ACHN (cell line): ENCODE data around the gene TUBB6.
A peak's percentile ranks its signal among the peaks of the same experiment; 100 is the strongest.

Source experiments
- DNase-seq: peaks from one replicate; pipeline ENCODE4 v3.0.0-alpha.2; 2015
- in situ Hi-C: cut with HindIII; loops from 2 replicates; pipeline ENCODE4 v1.10.0; 2017; ENCODE audit warnings: low sequenced_read_pairs, low pct_ligation_motif_present, low pct_unique_long_range_greater_than_20kb

The TUBB6 gene

DNA sequence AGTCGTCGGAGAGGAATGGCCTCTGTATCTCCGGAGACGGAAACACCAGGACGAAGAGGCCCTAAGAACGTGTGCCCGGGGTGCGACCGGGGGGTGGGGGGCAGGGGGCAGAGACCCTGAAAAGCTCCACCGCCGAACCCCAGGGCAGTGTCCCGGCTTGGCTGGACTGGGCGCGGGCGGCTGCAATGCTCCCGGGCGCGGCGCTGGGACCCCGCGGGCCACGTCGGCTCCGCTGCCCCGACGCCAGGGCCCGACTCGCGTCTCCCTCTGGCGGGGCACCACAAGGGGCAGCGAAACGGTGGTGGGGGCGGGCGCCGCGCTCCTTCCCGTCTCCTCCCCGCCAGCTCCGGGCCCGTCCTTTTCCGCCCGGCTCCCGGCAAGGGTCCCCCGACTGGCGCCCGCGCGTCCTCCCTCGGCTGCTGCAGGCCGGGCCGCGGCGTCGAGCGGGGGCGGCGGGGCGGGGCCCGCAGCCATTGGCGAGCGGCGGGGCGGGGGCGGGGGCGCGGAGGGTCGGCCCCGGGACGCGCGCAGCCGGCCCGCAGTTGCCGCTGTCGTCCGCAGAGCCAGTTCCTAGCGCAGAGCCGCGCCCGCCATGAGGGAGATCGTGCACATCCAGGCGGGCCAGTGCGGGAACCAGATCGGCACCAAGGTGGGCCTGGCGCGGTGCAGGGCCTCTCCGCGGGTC lies at the start of gene TUBB6:
Gene TUBB6 (plus strand): TSS at position 541 of the 685 bp plus-strand sequence. CDS start 52 bp downstream, at position 593.
- in situ Hi-C loops: no loop called here
- DNase-seq: peak; percentile 57

DNA sequence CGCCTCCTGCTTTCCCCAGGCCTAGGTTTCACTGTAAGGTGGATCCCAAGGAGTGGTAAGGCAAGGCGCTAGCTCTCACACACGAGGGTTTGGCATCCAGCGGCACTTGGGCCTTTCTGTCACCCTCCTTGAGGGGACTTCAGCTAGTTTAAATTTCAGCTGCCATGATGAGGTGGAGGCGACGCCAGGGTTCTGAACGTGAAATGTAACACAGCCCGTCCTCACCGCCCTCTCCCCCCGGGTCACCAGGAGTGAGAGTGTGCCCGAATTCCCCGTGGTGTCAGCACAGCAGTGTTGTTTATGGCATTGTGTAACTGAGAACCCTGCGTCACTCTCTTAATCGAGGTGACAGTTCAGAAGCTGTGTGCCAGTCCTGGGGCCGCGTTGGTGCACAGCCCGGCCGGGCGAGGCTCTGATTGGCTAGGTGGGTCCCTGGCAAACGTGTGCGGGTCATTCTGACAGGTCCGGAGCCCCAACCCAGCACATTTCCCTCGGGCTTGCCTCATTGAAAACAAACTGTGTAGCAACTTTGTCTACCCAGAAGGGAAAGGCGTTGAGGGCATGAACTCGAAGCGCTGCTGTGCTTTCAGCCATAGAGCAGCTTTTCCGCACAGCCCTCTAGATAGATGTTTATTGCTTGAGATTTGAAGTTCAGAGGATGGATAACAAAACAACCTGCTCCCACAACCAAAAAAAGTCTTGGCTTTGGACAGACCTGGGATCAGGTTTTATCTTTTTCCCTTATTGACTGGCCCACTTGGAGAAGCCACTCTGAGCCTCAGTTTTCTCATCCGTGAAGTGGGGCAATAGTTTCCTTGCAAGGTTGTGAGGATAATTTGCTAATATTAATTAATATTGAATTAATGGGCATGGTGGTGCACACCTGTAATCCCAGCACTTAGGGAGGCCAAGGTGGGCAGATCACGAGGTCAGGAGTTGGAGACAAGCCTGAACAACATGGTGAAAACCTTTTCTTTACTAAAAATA lies 49.0 kb upstream of the TUBB6 start:
- DNase-seq: no peak
- in situ Hi-C loops: no loop called here

DNA sequence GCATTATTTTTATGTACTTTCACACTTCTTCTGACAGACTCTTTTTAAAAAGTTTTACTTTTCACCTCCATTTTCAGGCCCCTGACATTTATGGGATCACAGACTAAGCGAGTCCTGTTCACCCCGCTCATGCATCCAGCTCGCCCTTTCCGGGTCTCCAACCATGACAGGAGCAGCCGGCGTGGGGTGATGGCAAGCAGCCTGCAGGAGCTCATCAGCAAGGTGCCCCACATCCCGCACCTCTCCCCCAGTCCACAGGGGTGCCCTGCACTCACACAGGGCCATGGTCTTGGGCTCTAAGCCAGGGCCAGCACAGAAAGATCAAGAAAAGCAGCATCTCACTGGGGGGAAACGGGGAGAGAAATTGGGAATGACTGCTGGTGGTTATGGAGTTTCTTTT lies 45.3 kb upstream of the TUBB6 start:
- in situ Hi-C loops: no loop called here
- DNase-seq: no peak

GRCh38 chr18:12264864-12265263 lies 43.2 kb upstream of the TUBB6 start:
- in situ Hi-C loops: no loop called here
- no peak for DNase-seq

- peak; percentile 80 for DNase-seq
- in situ Hi-C loops: no loop called here
These were observed 36.4 kb upstream of the TUBB6 start for GRCh38 chr18:12271376-12272235.

DNA sequence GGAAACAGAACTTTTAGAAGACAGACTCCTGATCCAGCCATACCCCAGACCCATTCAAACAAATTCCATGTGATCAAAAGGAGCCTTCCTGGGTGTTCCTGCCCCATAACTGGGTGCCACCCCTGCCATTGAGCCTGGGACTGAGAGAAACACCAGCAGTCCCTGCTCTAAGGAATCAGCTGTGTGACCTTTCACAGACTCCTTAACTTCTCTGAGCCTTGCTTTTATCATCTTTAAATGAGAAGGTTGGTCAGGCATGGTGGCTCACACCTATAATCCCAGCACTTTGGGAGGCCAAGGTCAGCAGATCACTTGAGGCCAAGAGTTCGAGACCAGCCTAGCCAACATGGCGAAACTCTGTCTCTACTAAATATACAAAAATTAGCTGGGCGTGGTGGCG lies 33.2 kb upstream of the TUBB6 start:
- in situ Hi-C loops: no loop called here
- no peak for DNase-seq

DNA sequence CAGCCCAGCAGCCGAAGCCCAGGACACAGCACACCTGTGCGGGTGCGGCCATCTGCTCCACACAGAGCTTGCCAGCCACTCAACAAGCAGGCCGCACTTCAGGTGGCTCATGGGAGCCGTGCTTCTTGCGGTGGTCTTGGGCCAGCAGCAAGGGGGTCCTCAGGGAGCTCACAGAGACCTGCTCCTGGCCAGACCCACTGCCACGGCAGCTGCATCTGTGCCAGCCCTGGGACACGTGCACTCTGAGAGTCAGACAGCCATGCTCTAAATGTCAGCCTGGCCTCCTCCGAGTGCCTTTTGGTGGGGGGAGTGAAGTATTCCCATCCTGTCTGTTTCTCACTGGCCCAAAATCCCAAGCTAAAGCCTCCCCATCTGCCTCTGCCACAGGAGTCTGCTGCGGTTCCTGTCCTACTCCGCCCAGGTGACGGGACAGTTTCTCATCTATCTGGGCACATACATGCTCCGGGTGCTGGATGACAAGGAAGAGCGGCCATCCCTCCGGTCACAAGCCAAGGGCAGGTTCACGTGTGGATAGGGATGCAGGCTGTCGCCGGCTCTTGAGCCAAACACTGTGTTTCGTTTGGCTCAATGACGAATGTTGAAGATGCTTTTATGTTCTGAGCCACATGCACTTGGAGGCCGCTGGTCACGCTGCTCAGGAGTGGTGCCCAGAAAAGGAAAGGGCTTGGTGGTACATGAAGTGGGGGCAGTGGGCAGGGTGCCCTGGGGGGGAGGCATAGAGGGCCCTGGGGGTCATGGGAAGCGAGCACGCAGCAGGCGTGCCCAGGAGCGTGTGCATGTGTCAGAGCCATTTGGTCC lies 31.1 kb upstream of the TUBB6 start:
- in situ Hi-C loops: no loop called here
- no peak for DNase-seq

DNA sequence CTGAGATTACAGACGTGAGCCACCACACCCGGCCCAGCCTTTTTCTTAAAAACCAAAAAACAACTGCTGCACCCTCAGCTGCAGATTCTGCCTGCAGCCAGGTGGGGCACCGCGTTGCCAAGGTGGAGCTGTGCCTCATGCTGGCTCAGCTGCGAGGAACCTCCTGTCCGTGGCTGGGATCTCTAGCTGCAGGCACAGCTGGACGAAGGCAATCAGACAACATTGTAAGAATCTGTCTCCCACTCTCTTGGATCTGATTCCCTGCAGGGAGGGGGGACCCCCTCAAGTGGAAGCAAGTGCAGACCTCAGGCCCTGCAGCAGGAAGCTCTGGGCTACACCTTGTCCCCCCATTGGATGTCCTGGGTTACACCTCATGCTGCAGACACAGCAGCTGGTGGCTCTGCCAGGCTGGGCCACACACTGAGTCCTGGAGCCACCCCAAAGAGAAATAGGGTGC lies 29.8 kb upstream of the TUBB6 start:
- in situ Hi-C loops: no loop called here
- DNase-seq: no peak

DNA sequence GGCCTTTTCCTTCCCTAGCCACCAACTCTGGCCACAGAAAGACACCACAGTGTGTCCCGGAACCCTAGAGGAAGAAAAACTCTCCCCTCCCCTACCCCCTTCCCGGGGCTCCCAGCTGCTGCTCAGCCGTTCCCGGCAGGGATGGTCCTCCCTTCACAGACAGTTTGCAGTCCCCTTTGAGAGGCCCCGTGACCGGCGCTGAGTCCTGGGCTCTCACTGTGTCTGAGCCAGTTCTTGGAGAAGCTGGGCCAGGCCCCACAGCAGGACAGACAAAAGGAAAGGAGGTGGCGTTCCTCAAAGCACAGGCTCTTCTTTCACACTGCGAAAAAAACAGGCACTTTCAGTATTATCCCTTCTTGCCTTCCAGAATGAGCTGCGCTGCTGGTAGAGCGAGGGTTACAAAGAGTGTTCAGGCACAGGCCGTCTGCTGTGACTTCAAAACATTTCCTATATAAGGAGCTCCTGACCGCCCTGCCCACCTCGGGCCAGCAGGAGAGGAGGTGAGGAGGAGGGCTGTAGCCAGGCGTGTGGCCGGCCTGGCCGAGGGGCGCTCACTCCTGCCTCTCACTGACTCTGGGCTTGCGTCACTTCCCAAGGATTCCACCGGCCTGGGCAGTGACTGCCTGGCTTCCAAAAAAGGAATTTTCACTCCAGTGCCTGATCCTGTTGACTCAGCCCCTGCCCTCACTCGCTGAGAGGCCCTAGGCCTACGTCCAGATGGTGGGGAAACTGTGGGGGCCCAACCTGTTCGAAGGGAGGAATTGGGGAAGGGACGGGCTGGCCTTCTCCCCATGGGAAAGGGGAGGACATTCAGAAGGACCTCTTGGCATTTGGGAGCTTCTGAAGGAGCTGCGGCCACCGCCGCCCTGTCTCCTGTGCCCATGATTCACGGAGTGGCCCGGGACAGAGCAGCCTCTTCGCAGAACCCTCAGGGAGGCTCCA lies 29.0 kb upstream of the TUBB6 start:
- DNase-seq: no peak
- in situ Hi-C loops: no loop called here

DNA sequence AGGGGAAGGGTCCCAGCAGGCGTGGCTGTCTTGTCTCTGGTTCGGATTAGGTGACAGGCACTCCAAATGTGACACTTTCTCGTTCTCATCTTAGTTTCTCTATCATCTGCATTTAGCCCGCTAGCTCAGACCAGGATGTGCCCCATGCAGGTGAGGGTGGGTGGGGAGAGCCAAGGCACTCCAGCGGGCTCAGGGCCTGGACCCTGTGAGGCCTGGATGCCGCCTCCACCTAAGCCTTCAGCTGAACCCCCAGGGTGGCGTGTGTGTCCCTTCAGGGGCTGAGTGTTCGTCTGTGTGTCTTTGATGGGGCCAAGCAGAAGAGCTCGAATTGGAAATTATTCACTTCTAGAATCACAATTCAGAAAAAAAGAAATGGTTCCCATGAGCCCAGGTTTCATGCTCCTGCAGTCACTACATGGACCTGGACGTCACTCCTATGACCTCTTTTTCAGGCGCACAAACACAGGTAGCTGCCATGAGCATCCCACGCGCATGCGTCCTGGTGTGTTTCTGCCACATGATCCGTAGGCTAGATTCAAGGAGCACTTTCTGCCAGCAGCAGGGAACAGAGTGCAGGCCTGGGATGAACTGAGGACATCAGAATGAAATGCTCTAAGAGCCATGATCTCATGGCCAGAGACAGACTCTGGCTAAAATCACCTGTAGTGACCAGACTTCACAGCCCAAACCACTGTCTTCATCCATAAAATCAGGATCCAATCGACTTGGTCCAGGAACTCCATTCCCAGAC lies 28.1 kb upstream of the TUBB6 start:
- in situ Hi-C loops: no loop called here
- DNase-seq: no peak

GRCh38 chr18:12281861-12282260 lies 26.2 kb upstream of the TUBB6 start:
- in situ Hi-C loops: no loop called here
- DNase-seq: no peak

- DNase-seq: peak; percentile 1
These were observed 25.5 kb upstream of the TUBB6 start for GRCh38 chr18:12282442-12283039.

GRCh38 chr18:12283256-12283655 lies 24.8 kb upstream of the TUBB6 start:
- peak; percentile 2 for DNase-seq
- in situ Hi-C loops: no loop called here

More at GRCh38 chr18:12282442-12283039, 25.5 kb upstream of the TUBB6 start:
- in situ Hi-C loops: no loop called here

DNA sequence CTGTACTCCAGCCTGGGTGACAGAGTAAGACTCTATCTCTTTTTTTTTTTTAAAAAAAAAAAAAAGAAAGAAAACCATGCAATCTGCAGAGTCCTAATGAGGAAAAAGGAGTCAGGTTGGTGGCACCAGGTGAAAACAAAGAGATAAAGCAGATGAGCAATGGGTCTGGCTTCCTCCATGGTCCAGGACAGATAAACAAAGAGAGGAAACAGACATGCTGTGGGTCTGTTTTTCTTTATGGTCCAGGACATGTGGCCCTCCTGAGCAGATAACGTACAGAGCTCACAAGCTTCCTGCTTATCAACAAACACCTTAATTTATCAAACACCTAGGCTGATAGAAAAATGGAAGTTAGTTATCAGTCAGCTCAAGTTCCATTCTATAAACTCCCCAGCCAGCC lies 24.4 kb upstream of the TUBB6 start:
- in situ Hi-C loops: no loop called here

GRCh38 chr18:12287131-12287681 lies 20.8 kb upstream of the TUBB6 start:
- DNase-seq: no peak
- in situ Hi-C loops: no loop called here

More for the DNA sequence above, 24.4 kb upstream of the TUBB6 start:
- DNase-seq: no peak
